Thoracic aorta (tissue), 2 donors: Measurements from ENCODE around the gene SH3RF1. TPM values are rescaled to one million over a fixed set of nuclear protein-coding genes. Genes with fewer than 3 reads are reported as not detected.

Source experiments
- ATAC-seq: fragments of 150-250 bp; one replicate; pipeline ENCODE4 v1.8.0; 2017; ENCODE audit warnings: low read depth; ENCODE audit not compliant: insufficient number of reproducible peaks, low FRiP score
- DNase-seq: peaks from one replicate; pipeline ENCODE4 v3.0.0-alpha.2; 2020; ENCODE audit warnings: low spot score
- H3K27ac ChIP-seq, 2 donors: fragments of 200-600 bp; sonication (generic); 1 replicate in 1 of 2; 2 replicates in 1 of 2; pipeline ENCODE4 v1.5.1; 2016; ENCODE audit warnings: mild to moderate bottlenecking in 2 of 2, moderate library complexity in 2 of 2
- H3K27me3 ChIP-seq: fragments of 200-600 bp; sonication (generic); replicated peaks from 2 replicates; pipeline ENCODE4 v1.6.0; 2016; ENCODE audit warnings: mild to moderate bottlenecking; ENCODE audit not compliant: insufficient read depth
- H3K36me3 ChIP-seq: fragments of 200-600 bp; sonication (generic); one replicate; pipeline ENCODE4 v1.5.1; 2016
- H3K4me1 ChIP-seq, 2 donors: fragments of 200-600 bp; sonication (generic); 1 replicate in 1 of 2; 2 replicates in 1 of 2; pipeline versions ENCODE4 v1.5.1 to v1.6.0; 2016; ENCODE audit warnings: low read depth in 2 of 2, mild to moderate bottlenecking in 1 of 2; ENCODE audit not compliant: control insufficient read depth in 1 of 2
- H3K4me3 ChIP-seq: fragments of 200-600 bp; sonication (generic); 2 replicates; pipeline ENCODE4 v1.5.1; 2016; ENCODE audit warnings: mild to moderate bottlenecking
- H3K9me3 ChIP-seq: fragments of 200-600 bp; sonication (generic); 2 replicates; pipeline ENCODE4 v1.5.1; 2016
- total RNA-seq, 2 donors: library from RNA; depleted of rRNA; stranded (reverse); fragments of >200 nt; gene quantifications; one replicate each; pipeline versions ENCODE4 v1.1.0 to v1.2.3, GENCODE V29; 2016
- TF ChIP-seq, protein P1 (sequence below): fragments of 200-600 bp; sonication (generic); IDR thresholded peaks from one replicate; pipeline ENCODE4 v1.5.1; 2019; ENCODE audit warnings: antibody characterized with exemption

SH3RF1 gene
- total RNA-seq, 2 donors from 2014 or later: 21.9 to 24.6 TPM

DNA sequence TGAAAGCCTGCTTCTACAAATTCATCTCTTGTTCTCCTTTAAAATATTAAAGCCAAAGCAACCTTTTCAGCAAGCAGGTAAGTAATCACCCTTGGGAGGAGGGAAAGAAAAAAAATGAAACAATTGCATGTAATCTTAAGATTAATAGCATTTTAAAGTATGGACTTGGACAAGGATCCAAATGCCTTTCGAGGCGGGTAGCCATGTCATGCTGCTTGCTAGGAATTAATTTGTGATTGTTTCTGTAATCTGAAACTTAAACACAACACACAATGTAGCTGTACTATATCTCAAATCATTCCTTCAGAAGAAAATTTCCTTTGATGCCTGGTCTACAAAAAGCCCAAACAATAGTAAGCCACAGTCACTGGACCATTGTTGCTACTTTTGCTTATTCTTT, 148.3 kb downstream of the SH3RF1 start:
- TF ChIP-seq, protein P1, sequence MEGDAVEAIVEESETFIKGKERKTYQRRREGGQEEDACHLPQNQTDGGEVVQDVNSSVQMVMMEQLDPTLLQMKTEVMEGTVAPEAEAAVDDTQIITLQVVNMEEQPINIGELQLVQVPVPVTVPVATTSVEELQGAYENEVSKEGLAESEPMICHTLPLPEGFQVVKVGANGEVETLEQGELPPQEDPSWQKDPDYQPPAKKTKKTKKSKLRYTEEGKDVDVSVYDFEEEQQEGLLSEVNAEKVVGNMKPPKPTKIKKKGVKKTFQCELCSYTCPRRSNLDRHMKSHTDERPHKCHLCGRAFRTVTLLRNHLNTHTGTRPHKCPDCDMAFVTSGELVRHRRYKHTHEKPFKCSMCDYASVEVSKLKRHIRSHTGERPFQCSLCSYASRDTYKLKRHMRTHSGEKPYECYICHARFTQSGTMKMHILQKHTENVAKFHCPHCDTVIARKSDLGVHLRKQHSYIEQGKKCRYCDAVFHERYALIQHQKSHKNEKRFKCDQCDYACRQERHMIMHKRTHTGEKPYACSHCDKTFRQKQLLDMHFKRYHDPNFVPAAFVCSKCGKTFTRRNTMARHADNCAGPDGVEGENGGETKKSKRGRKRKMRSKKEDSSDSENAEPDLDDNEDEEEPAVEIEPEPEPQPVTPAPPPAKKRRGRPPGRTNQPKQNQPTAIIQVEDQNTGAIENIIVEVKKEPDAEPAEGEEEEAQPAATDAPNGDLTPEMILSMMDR: no peak
- no peak for ATAC-seq
- Histone ChIP-seq H3K4me1 (peaks cover under 1 to 15% of the 10 kb centered on the region in 2 donors), H3K9me3 (no peaks in the 10 kb centered on the region), H3K36me3 (peaks cover under 1% of the 10 kb centered on the region), H3K27me3 (no peaks in the 10 kb centered on the region), H3K4me3 (no peak overlapping the region), H3K27ac (no peak overlapping the region)
- DNase-seq: no peak

DNA sequence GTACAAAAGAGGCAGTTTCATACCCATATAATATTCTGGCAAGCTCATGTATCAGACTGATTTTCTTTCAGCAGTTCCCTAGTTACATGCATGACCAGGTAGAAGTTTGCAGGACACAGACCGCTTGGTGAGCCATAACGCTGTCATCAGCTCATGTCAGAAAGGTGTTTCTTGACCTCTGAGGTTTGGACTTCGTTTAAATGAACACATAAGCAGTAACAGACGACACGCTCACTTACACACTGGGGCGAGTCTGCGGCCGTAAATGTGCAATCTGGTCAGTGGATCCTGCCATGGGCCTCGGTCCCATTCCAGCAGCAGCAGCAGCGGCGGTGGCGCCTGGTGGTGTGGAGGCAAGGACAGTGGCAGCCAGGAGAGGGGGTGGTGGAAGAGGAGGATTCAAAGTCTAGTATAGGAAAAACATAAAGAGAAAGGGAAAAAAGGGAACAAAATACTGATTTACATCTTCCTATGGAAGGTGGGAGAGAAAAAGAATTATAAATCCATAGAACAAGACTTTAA, 148.8 kb downstream of the SH3RF1 start:
- ATAC-seq: no peak
- H3K36me3 ChIP-seq: no peaks in the 10 kb centered on the region

DNA sequence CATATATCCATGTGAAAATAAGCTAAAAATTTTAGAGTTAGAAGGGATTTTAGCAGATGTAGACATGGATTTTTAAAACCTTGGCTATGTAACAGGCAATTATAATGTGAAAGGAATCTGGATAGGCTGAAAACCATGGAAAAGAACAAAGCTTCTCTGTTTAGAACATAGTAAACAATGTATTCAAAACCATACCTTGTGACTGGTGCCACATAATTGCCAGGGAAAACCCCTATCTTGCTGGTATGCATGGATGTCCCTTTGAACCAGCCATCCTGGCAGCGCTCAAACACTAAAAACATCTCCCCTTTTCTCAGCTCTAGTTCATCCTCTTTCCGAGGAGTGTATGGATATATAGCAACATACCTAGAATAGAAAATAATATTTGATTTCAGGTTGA, 150.1 kb downstream of the SH3RF1 start:
- H3K27ac ChIP-seq: no peak overlapping the region
- no peak overlapping the region for H3K4me3 ChIP-seq
- H3K9me3 ChIP-seq: no peaks in the 10 kb centered on the region
- no peaks in the 10 kb centered on the region for H3K27me3 ChIP-seq
- no peaks in the 10 kb centered on the region for H3K36me3 ChIP-seq
- H3K4me1 ChIP-seq: peaks cover 4 to 33% of the 10 kb centered on the region in 2 donors
- no peak for DNase-seq
- TF ChIP-seq, protein P1: no peak
- ATAC-seq: no peak

More for the DNA sequence above, 148.8 kb downstream of the SH3RF1 start:
- Histone ChIP-seq H3K4me1 (peaks cover 4 to 20% of the 10 kb centered on the region in 2 donors), H3K9me3 (no peaks in the 10 kb centered on the region), H3K4me3 (no peak overlapping the region), H3K27me3 (no peaks in the 10 kb centered on the region), H3K27ac (no peak overlapping the region)
- DNase-seq: no peak
- TF ChIP-seq, protein P1: no peak

DNA sequence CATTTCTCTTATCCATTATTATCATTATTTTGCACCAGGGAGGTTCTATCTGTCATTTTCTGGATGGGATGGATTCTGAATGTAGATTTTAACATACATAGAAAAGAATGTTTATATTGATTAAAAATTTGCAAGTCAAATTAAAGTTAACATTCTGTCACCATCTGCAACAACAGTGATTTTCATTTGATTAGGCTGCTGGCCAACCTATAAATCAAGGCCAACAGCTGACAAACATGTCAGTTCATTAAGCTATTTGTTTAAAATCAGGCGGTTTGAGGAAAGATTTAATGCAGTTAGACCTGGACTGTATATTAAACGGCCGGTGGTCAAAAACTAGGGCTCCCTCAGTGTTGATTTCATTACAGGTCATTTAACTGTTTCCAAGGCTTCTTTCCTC, 151.2 kb downstream of the SH3RF1 start:
- Histone ChIP-seq H3K9me3 (no peaks in the 10 kb centered on the region), H3K4me3 (no peak overlapping the region), H3K27me3 (no peaks in the 10 kb centered on the region), H3K36me3 (no peaks in the 10 kb centered on the region), H3K4me1 (peaks cover 7 to 29% of the 10 kb centered on the region in 2 donors), H3K27ac (no peak overlapping the region)
- no peak for ATAC-seq
- DNase-seq: no peak
- TF ChIP-seq, protein P1: no peak

DNA sequence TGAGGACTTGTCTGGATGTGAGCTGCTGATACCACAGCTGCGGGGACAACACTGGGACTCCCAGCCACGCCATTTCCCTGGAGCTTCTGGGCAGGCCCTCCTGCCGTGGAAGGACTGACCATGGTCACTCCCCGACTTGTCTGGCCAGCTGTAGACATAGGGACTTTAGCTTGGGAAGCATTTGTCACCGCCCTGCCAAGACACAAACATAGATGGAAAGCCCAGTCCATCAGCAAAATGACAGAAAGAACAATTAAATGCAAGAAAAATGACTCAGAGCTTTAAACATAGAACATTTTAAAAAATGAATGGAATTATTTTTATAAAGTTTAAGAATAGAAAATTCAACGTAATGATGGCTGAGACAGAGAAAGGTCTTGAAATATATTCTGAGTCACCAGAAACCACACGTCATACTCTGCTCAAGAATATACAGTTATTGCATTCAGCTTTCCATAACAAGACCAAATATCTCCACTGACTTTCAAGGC, 153.1 kb downstream of the SH3RF1 start:
- Histone ChIP-seq H3K4me3 (peak overlapping the region; percentile 2), H3K9me3 (no peaks in the 10 kb centered on the region), H3K4me1 (peaks cover 7 to 29% of the 10 kb centered on the region in 2 donors), H3K27me3 (no peaks in the 10 kb centered on the region), H3K36me3 (no peaks in the 10 kb centered on the region), H3K27ac (peak overlapping the region; percentile 78 to 80)
- DNase-seq (peak; percentile 32), ATAC-seq (peak; percentile 87)
- TF ChIP-seq, protein P1: no peak
